SK-N-MC (cell line): ENCODE data around the gene MRGPRX4.
"Not testable (repeated sequence)": the region's sequence is repeated elsewhere in the genome, so short reads cannot be mapped to it uniquely, and the experiment has no call there.

Experiments
- DNase-seq: peaks from one replicate; pipeline ENCODE4 v3.0.0-alpha.2; 2011; ENCODE audit warnings: low read depth, low spot score
- H3K27ac ChIP-seq: fragments of 200-600 bp; sonication (generic); 2 replicates; pipeline ENCODE4 v1.5.1; 2016; ENCODE audit warnings: mixed run types
- H3K36me3 ChIP-seq: fragments of 200-600 bp; sonication (generic); 2 replicates; pipeline ENCODE4 v1.6.1; 2017; ENCODE audit warnings: antibody characterized with exemption, low read length, mixed read lengths; ENCODE audit not compliant: insufficient read depth
- H3K4me3 ChIP-seq: fragments of 200-600 bp; sonication (generic); 2 replicates; pipeline ENCODE4 v1.5.1; 2016
- H3K9ac ChIP-seq: fragments of 200-600 bp; sonication (generic); 2 replicates; pipeline ENCODE4 v1.8.0; 2017; ENCODE audit warnings: mixed run types, mixed read lengths; ENCODE audit not compliant: insufficient read length
- H3K9me3 ChIP-seq: fragments of 200-600 bp; sonication (generic); 2 replicates; pipeline ENCODE4 v1.6.1; 2017; ENCODE audit warnings: low read depth, mild to moderate bottlenecking, antibody characterized with exemption, low read length, moderate library complexity, mixed read lengths
- EZH2 ChIP-seq: fragments of 200-600 bp; sonication (generic); IDR thresholded peaks from one replicate; pipeline ENCODE4 v1.6.1; 2017; ENCODE audit warnings: antibody characterized with exemption
- FOXP2 ChIP-seq: optimal IDR thresholded peaks from 2 replicates; pipeline ENCODE3; 2011; ENCODE audit warnings: mild to moderate bottlenecking, moderate library complexity; ENCODE audit not compliant: insufficient read depth; ENCODE audit errors: extremely low read length, control extremely low read depth
- POLR2AphosphoS5 ChIP-seq: IDR thresholded peaks from 2 replicates; pipeline ENCODE4 v1.6.1; 2012; ENCODE audit warnings: mild to moderate bottlenecking, low read depth, low read length, borderline replicate concordance

MRGPRX4 gene

GRCh38 chr11:18172666-18173065 lies at the start of gene MRGPRX4:
Gene MRGPRX4, plus strand, starts transcription at chr11:18172837. Its CDS starts 420 bp downstream, at chr11:18173257.
- Histone ChIP-seq H3K9ac (no peak within 1 kb of the TSS), H3K27ac (no peak within 1 kb of the TSS), H3K4me3 (no peak within 1 kb of the TSS), H3K36me3 (no peaks in the 10 kb centered on the region), H3K9me3 (no peaks in the 10 kb centered on the region)
- no peak for DNase-seq
- TF ChIP-seq FOXP2 (no peak), POLR2AphosphoS5 (no peak), EZH2 (no peak)

- DNase-seq, H3K36me3 ChIP-seq, H3K9me3 ChIP-seq, H3K4me3 ChIP-seq, H3K9ac ChIP-seq, H3K27ac ChIP-seq: not testable (repeated sequence)
Observed at GRCh38 chr11:18131115-18131514, 41.5 kb upstream of the MRGPRX4 start.

- H3K9ac ChIP-seq = no peak within 1 kb of the TSS
- H3K27ac ChIP-seq = no peak within 1 kb of the TSS
- no peaks in the 10 kb centered on the region for H3K9me3 ChIP-seq
- no peaks in the 10 kb centered on the region for H3K36me3 ChIP-seq
- no peak for DNase-seq
- TF ChIP-seq FOXP2 = no peak
- H3K4me3 ChIP-seq = no peak within 1 kb of the TSS
Observed at GRCh38 chr11:18132341-18132740, 40.3 kb upstream of the MRGPRX4 start, which contains the start of gene MRGPRX3. Gene MRGPRX3, plus strand, starts transcription at chr11:18132571. Its CDS starts 4,632 bp downstream, at chr11:18137203.

GRCh38 chr11:18135308-18135707 lies 37.3 kb upstream of the MRGPRX4 start:
- no peak for DNase-seq
- Histone ChIP-seq H3K9ac (no peak overlapping the region), H3K9me3 (no peaks in the 10 kb centered on the region), H3K27ac (no peak overlapping the region), H3K4me3 (no peak overlapping the region), H3K36me3 (no peaks in the 10 kb centered on the region)
- TF ChIP-seq EZH2 = no peak
- no peak for TF ChIP-seq FOXP2
- TF ChIP-seq POLR2AphosphoS5 = no peak

- H3K4me3 ChIP-seq = no peak overlapping the region
- DNase-seq = no peak
- TF ChIP-seq FOXP2 (no peak), EZH2 (no peak), POLR2AphosphoS5 (no peak)
- H3K36me3 ChIP-seq = no peaks in the 10 kb centered on the region
- no peak overlapping the region for H3K9ac ChIP-seq
- no peak overlapping the region for H3K27ac ChIP-seq
- no peaks in the 10 kb centered on the region for H3K9me3 ChIP-seq
Observed at GRCh38 chr11:18137186-18137800, 35.3 kb upstream of the MRGPRX4 start.

GRCh38 chr11:18140145-18140544 lies 32.5 kb upstream of the MRGPRX4 start:
- no peak for TF ChIP-seq POLR2AphosphoS5
- no peak for TF ChIP-seq FOXP2
- no peak overlapping the region for H3K9ac ChIP-seq
- no peak overlapping the region for H3K27ac ChIP-seq
- H3K36me3 ChIP-seq = no peaks in the 10 kb centered on the region
- DNase-seq = no peak
- H3K4me3 ChIP-seq = no peak overlapping the region
- no peaks in the 10 kb centered on the region for H3K9me3 ChIP-seq

GRCh38 chr11:18144243-18144642 lies 28.4 kb upstream of the MRGPRX4 start:
- Histone ChIP-seq H3K4me3 (no peak overlapping the region), H3K27ac (no peak overlapping the region), H3K36me3 (no peaks in the 10 kb centered on the region), H3K9ac (no peak overlapping the region), H3K9me3 (no peaks in the 10 kb centered on the region)
- no peak for DNase-seq
- TF ChIP-seq FOXP2 = no peak
- TF ChIP-seq POLR2AphosphoS5 = no peak
- TF ChIP-seq EZH2 = no peak

- TF ChIP-seq POLR2AphosphoS5 = no peak
- no peak for TF ChIP-seq EZH2
- no peak for TF ChIP-seq FOXP2
- H3K4me3 ChIP-seq = no peak overlapping the region
- DNase-seq = no peak
- H3K36me3 ChIP-seq = no peaks in the 10 kb centered on the region
- H3K9me3 ChIP-seq = no peaks in the 10 kb centered on the region
- no peak overlapping the region for H3K27ac ChIP-seq
- no peak overlapping the region for H3K9ac ChIP-seq
Observed at GRCh38 chr11:18145025-18145424, 27.6 kb upstream of the MRGPRX4 start.

- Histone ChIP-seq H3K9ac (no peak overlapping the region), H3K4me3 (no peak overlapping the region), H3K36me3 (no peaks in the 10 kb centered on the region), H3K27ac (no peak overlapping the region), H3K9me3 (no peaks in the 10 kb centered on the region)
- no peak for DNase-seq
- TF ChIP-seq FOXP2 = no peak
- no peak for TF ChIP-seq EZH2
- no peak for TF ChIP-seq POLR2AphosphoS5
Observed at GRCh38 chr11:18145837-18146236, 26.8 kb upstream of the MRGPRX4 start.

GRCh38 chr11:18151581-18151980 lies 21.1 kb upstream of the MRGPRX4 start:
- Histone ChIP-seq H3K27ac (no peak overlapping the region), H3K9ac (no peak overlapping the region), H3K4me3 (no peak overlapping the region), H3K9me3 (no peaks in the 10 kb centered on the region), H3K36me3 (no peaks in the 10 kb centered on the region)
- DNase-seq = no peak
- TF ChIP-seq FOXP2 = no peak
- no peak for TF ChIP-seq EZH2
- TF ChIP-seq POLR2AphosphoS5 = no peak
